Stimulated activated memory B cell treated with anti-CD40 and anti-IgM and Interleukin-4, amounts not matched to agents 10 μg/mL and 1 μg/mL and 100 μg/mL, for 72 hours (primary cell): ENCODE data around the gene TES.
"Not testable (repeated sequence)": the region's sequence is repeated elsewhere in the genome, so short reads cannot be mapped to it uniquely, and the experiment has no call there.

Source experiments
- ATAC-seq: fragments of 150-1000 bp; cut with Tn5 transposase; 2 replicates; pipeline ENCODE4 v1.10.0; 2021
- H3K27ac Mint-ChIP-seq: one replicate; pipeline ENCODE4 v1.8.0; 2022; ENCODE audit warnings: mild to moderate bottlenecking, mixed read lengths
- H3K27me3 Mint-ChIP-seq: one replicate; pipeline ENCODE4 v1.8.0; 2022; ENCODE audit warnings: mixed read lengths
- H3K36me3 Mint-ChIP-seq: one replicate; pipeline ENCODE4 v1.8.0; 2022; ENCODE audit warnings: mixed read lengths
- H3K4me1 Mint-ChIP-seq: one replicate; pipeline ENCODE4 v1.8.0; 2022; ENCODE audit warnings: mixed read lengths
- H3K4me3 Mint-ChIP-seq: one replicate; pipeline ENCODE4 v1.8.0; 2022; ENCODE audit warnings: mild to moderate bottlenecking, moderate library complexity, mixed read lengths
- H3K9me3 Mint-ChIP-seq: one replicate; pipeline ENCODE4 v1.8.0; 2022; ENCODE audit warnings: mixed read lengths

Gene TES

DNA sequence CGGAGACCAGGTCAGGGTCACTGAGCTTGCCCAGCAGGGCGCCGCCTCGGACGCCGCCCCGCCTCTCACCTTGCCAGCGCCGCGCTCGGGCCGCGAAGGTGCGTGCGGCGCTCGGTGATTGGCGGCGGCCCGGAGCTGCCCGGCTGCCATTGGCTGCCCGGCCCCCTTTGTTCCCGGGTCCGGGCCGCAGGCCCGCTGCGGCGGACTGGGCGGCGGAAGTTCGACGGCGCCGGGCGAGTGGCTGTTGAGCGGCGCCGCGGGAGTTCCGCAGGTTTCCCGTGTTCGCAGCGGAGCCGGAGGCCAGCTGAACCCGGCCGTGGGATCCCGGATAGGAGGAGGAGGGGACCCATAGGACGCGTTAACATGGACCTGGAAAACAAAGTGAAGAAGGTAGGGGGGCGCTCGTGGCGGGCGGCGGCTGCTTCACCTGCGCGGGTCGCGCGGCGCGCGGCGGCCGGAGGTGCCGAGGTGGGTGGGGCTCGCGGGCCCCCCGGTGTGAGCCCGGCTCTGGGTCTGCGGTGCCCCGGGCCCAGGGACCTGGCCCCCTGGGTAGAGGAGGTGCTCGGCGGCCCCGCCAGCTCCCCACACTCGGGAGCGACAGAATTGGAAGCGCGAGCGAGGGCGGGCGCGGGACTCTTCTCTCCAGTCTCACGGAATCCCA lies at the start of gene TES:
TES (plus strand) TSS at position 195 of the 661 bp plus-strand sequence; CDS start at position 364, 169 bp downstream.
- Mint-ChIP-seq H3K27ac (peak within 1 kb of the TSS; percentile 97), H3K4me3 (peak within 1 kb of the TSS; percentile 99), H3K27me3 (no peaks in the 10 kb centered on the region), H3K9me3 (no peaks in the 10 kb centered on the region), H3K4me1 (peaks cover 40% of the 10 kb centered on the region), H3K36me3 (peaks cover 5% of the 10 kb centered on the region)
- ATAC-seq = peak; percentile 96

- Mint-ChIP-seq H3K27ac (peak overlapping the region; percentile 94), H3K4me3 (no peak overlapping the region), H3K27me3 (no peaks in the 10 kb centered on the region), H3K36me3 (peaks cover 9% of the 10 kb centered on the region), H3K4me1 (peaks cover 78% of the 10 kb centered on the region), H3K9me3 (peaks cover 2% of the 10 kb centered on the region)
- no peak for ATAC-seq
These were observed 48.6 kb upstream of the TES start for GRCh38 chr7:116161728-116162127.

GRCh38 chr7:116162254-116162653 lies 48.1 kb upstream of the TES start:
- Mint-ChIP-seq H3K9me3 (peaks cover 2% of the 10 kb centered on the region), H3K36me3 (peaks cover 4% of the 10 kb centered on the region), H3K27ac (peak overlapping the region; percentile 94), H3K4me1 (peaks cover 78% of the 10 kb centered on the region), H3K4me3 (peak overlapping the region; percentile 50), H3K27me3 (no peaks in the 10 kb centered on the region)
- peak; percentile 58 for ATAC-seq

DNA sequence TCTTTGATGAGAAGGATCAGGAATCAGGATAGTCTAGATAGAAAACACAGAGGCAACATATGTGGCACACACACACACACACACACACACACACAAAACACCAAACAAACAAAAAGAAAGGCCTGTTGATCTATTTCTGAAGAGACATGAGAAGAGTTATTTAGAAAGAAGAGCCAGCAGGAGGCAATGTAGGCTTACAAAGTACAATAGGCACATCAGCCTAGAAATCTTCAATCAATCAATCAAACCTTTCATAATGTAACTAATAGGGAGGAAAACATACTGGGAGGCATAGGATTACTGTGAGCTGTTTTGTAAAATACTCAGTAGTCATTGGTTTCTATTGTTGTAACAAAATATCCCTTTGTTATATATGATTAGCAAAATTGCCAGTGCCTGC lies 47.3 kb upstream of the TES start:
- ATAC-seq = no peak
- peaks cover 2% of the 10 kb centered on the region for H3K9me3 Mint-ChIP-seq
- peak overlapping the region; percentile 94 for H3K27ac Mint-ChIP-seq
- no peak overlapping the region for H3K4me3 Mint-ChIP-seq
- no peaks in the 10 kb centered on the region for H3K27me3 Mint-ChIP-seq
- H3K4me1 Mint-ChIP-seq = peaks cover 76% of the 10 kb centered on the region
- H3K36me3 Mint-ChIP-seq = no peaks in the 10 kb centered on the region

- Mint-ChIP-seq H3K27ac (peak overlapping the region; percentile 94), H3K4me3 (no peak overlapping the region), H3K4me1 (peaks cover 80% of the 10 kb centered on the region), H3K36me3 (no peaks in the 10 kb centered on the region), H3K27me3 (no peaks in the 10 kb centered on the region), H3K9me3 (peaks cover 2% of the 10 kb centered on the region)
- no peak for ATAC-seq
These were observed 45.6 kb upstream of the TES start for GRCh38 chr7:116164552-116165306.

GRCh38 chr7:116165717-116166116 lies 44.6 kb upstream of the TES start:
- ATAC-seq = peak; percentile 90
- peaks cover 2% of the 10 kb centered on the region for H3K9me3 Mint-ChIP-seq
- H3K27me3 Mint-ChIP-seq = no peaks in the 10 kb centered on the region
- H3K36me3 Mint-ChIP-seq = no peaks in the 10 kb centered on the region
- H3K27ac Mint-ChIP-seq = peak overlapping the region; percentile 94
- peak overlapping the region; percentile 46 for H3K4me3 Mint-ChIP-seq
- H3K4me1 Mint-ChIP-seq = peaks cover 70% of the 10 kb centered on the region

DNA sequence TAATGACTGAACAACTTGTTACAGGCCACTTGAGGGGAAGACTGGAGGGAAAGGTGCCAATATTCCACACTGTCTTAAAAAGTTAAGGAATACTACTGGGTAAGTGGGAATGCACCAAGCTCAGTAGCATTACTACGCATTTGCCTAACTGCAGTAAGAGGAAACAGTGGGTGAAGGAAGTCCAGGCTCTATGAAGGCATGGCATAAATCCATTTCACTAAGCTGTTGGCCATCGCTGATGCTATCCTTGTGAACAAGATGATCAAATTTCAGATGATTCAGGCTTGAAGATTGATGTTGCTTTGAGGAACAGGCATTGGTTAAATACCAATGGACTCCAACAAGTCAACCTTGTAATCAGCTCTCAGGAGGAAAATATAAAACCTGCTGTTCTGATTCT lies 44.2 kb upstream of the TES start:
- Mint-ChIP-seq H3K27me3 (no peaks in the 10 kb centered on the region), H3K36me3 (no peaks in the 10 kb centered on the region), H3K27ac (peak overlapping the region; percentile 94), H3K4me1 (peaks cover 69% of the 10 kb centered on the region), H3K9me3 (peaks cover 2% of the 10 kb centered on the region), H3K4me3 (peak overlapping the region; percentile 46)
- peak; percentile 39 for ATAC-seq

GRCh38 chr7:116167177-116167576 lies 43.2 kb upstream of the TES start:
- no peaks in the 10 kb centered on the region for H3K27me3 Mint-ChIP-seq
- H3K4me1 Mint-ChIP-seq = peaks cover 60% of the 10 kb centered on the region
- no peak for ATAC-seq
- H3K4me3 Mint-ChIP-seq = no peak overlapping the region
- H3K36me3 Mint-ChIP-seq = no peaks in the 10 kb centered on the region
- peaks cover 2% of the 10 kb centered on the region for H3K9me3 Mint-ChIP-seq
- peak overlapping the region; percentile 94 for H3K27ac Mint-ChIP-seq

DNA sequence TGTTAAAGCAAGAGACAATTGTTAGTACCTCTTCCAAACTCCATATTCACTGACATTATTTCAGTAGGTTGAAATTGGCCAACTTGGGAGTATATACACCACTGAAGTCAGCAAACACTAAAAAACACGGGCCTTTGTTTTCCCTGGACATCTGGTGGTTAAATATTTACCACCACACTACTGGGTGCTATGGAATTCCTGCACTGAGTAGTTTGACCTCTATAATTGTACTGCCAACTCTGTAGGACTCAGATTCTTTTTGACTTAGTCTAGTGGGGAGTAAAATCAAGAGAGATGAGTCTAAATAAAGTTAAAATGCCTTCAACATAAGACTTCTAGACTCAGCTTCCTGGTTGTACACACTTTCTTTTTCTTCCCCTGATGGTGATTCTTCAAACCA lies 41.3 kb upstream of the TES start:
- H3K27ac Mint-ChIP-seq = peak overlapping the region; percentile 94
- H3K4me3 Mint-ChIP-seq = no peak overlapping the region
- H3K4me1 Mint-ChIP-seq = peaks cover 41% of the 10 kb centered on the region
- ATAC-seq = no peak
- H3K36me3 Mint-ChIP-seq = no peaks in the 10 kb centered on the region
- peaks cover 2% of the 10 kb centered on the region for H3K9me3 Mint-ChIP-seq
- H3K27me3 Mint-ChIP-seq = no peaks in the 10 kb centered on the region

GRCh38 chr7:116170180-116170579 lies 40.2 kb upstream of the TES start:
- ATAC-seq = no peak
- Mint-ChIP-seq H3K27ac (peak overlapping the region; percentile 50), H3K4me1 (peaks cover 30% of the 10 kb centered on the region), H3K4me3 (no peak overlapping the region), H3K36me3 (peaks cover 2% of the 10 kb centered on the region), H3K9me3 (peaks cover 4% of the 10 kb centered on the region), H3K27me3 (no peaks in the 10 kb centered on the region)

DNA sequence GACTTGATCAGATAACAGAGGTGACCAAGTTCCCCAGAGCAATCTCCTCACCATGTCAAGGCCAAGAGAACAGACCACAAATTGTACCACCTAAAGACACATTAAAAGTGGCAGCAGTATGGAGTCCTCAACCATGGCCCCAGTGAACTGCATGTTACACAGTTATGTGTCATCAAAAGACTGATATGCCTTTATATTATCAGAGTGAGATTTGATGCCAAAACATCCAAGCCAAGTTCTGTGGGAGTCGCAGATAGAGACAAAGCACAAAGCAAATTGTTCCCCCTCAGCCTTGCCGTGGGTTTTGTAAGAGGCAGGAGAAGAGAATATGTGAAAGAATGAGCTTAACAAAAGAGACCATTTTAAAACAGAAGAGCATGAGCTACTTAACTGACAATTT lies 39.2 kb upstream of the TES start:
- ATAC-seq = no peak
- peaks cover 21% of the 10 kb centered on the region for H3K4me1 Mint-ChIP-seq
- no peak overlapping the region for H3K27ac Mint-ChIP-seq
- H3K9me3 Mint-ChIP-seq = peaks cover 7% of the 10 kb centered on the region
- H3K27me3 Mint-ChIP-seq = no peaks in the 10 kb centered on the region
- H3K36me3 Mint-ChIP-seq = peaks cover 6% of the 10 kb centered on the region
- H3K4me3 Mint-ChIP-seq = no peak overlapping the region

- Mint-ChIP-seq H3K4me3 (no peak overlapping the region), H3K36me3 (peaks cover 6% of the 10 kb centered on the region), H3K27ac (no peak overlapping the region), H3K9me3 (peaks cover 4% of the 10 kb centered on the region), H3K27me3 (no peaks in the 10 kb centered on the region), H3K4me1 (peaks cover 8% of the 10 kb centered on the region)
- ATAC-seq = no peak
These were observed 38.0 kb upstream of the TES start for GRCh38 chr7:116172353-116172752.

GRCh38 chr7:116173051-116174028 lies 37.0 kb upstream of the TES start:
- Mint-ChIP-seq H3K36me3 (peaks cover 6% of the 10 kb centered on the region), H3K27me3 (no peaks in the 10 kb centered on the region), H3K27ac (no peak overlapping the region), H3K4me3 (no peak overlapping the region), H3K4me1 (peaks cover 6% of the 10 kb centered on the region), H3K9me3 (peaks cover 4% of the 10 kb centered on the region)
- ATAC-seq = no peak

DNA sequence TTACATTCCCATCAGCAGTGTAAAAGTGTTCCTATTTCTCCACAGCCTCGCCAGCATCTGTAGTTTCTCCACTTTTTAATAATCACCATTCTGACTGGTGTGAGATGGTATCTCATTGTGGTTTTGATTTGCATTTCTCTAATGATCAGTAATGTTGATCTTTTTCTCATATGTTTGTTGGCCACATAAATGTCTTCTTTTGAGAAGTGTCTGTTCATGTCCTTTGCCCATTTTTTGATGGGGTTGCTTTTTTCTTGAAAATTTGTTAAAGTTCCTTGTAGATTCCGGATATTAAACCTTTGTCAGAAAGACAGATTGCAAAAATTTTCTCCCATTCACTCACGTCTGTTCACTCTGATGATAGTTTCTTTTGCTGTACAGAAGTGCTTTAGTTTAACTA lies 35.2 kb upstream of the TES start:
- not testable (repeated sequence) for H3K4me1 Mint-ChIP-seq, H3K9me3 Mint-ChIP-seq, H3K27me3 Mint-ChIP-seq, H3K27ac Mint-ChIP-seq, H3K36me3 Mint-ChIP-seq, H3K4me3 Mint-ChIP-seq, ATAC-seq

GRCh38 chr7:116176226-116176625 lies 34.1 kb upstream of the TES start:
- peaks cover 4% of the 10 kb centered on the region for H3K9me3 Mint-ChIP-seq
- peaks cover 6% of the 10 kb centered on the region for H3K36me3 Mint-ChIP-seq
- ATAC-seq = no peak
- H3K27me3 Mint-ChIP-seq = no peaks in the 10 kb centered on the region
- no peak overlapping the region for H3K4me3 Mint-ChIP-seq
- H3K27ac Mint-ChIP-seq = no peak overlapping the region
- H3K4me1 Mint-ChIP-seq = no peaks in the 10 kb centered on the region
